Hepatocyte (in vitro differentiated cells): ENCODE results near the gene FRY.

ENCODE experiments used
- EZH2phosphoT487 ChIP-seq: fragments of 200-600 bp; sonication (generic); IDR thresholded peaks from one replicate; pipeline ENCODE4 v1.6.1; 2018; ENCODE audit warnings: antibody characterized with exemption, mild to moderate bottlenecking, low read depth, moderate library complexity; ENCODE audit not compliant: unreplicated experiment, severe bottlenecking
- TF ChIP-seq, protein P1 (sequence below): fragments of 200-600 bp; sonication (generic); IDR thresholded peaks from 2 replicates; pipeline ENCODE4 v1.5.1; 2016; ENCODE audit warnings: antibody characterized with exemption, mild to moderate bottlenecking; ENCODE audit not compliant: poor library complexity

GRCh38 chr13:32267836-32268439, 236.4 kb downstream of the FRY start:
- TF ChIP-seq, protein P1, sequence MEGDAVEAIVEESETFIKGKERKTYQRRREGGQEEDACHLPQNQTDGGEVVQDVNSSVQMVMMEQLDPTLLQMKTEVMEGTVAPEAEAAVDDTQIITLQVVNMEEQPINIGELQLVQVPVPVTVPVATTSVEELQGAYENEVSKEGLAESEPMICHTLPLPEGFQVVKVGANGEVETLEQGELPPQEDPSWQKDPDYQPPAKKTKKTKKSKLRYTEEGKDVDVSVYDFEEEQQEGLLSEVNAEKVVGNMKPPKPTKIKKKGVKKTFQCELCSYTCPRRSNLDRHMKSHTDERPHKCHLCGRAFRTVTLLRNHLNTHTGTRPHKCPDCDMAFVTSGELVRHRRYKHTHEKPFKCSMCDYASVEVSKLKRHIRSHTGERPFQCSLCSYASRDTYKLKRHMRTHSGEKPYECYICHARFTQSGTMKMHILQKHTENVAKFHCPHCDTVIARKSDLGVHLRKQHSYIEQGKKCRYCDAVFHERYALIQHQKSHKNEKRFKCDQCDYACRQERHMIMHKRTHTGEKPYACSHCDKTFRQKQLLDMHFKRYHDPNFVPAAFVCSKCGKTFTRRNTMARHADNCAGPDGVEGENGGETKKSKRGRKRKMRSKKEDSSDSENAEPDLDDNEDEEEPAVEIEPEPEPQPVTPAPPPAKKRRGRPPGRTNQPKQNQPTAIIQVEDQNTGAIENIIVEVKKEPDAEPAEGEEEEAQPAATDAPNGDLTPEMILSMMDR, result peak; percentile 34
- TF ChIP-seq EZH2phosphoT487, result no peak
